GM12878 (cell line): ENCODE measurements around the gene MCRIP2. TPM values are rescaled to one million over a fixed set of nuclear protein-coding genes. Genes with fewer than 3 reads are reported as not detected.
A peak's percentile ranks its signal among the peaks of the same experiment; 100 is the strongest.

ENCODE experiments used
- ATAC-seq: fragments of 200-7000 bp; cut with Tn5 transposase; 3 replicates; pipeline ENCODE4 v1.9.1; 2020; ENCODE audit warnings: mild to moderate bottlenecking, moderate library complexity
- BruUV-seq: library from RNA; stranded (reverse); fragments of 400-500 nt; replicated peaks from 2 replicates; lab custom pipeline; 2021; lab: Mats Ljungman, UMichigan
- CTCF ChIA-PET: fragments of 300-600 bp; sonication (Branson Sonifier 250); formaldehyde crosslinking; extraction: SDS; loops from one replicate; lab custom pipeline; 2021; ENCODE audit warnings: inconsistent platforms; lab: Yijun Ruan, JAX
- POLR2A ChIA-PET: fragments of 350-600 bp; formaldehyde crosslinking; extraction: SDS; loops from one replicate; lab custom pipeline; 2021; ENCODE audit warnings: inconsistent platforms; lab: Charles Lee
- RAD21 ChIA-PET: fragments of 300-600 bp; sonication (Branson Sonifier 250); formaldehyde crosslinking; loops from one replicate; lab custom pipeline; 2023; ENCODE audit warnings: antibody characterized with exemption; ENCODE audit not compliant: unreplicated experiment; lab: Charles Lee
- SMC1A ChIA-PET: fragments of 300-600 bp; sonication (Branson Sonifier 250); formaldehyde crosslinking; loops from one replicate; lab custom pipeline; 2023; ENCODE audit not compliant: unreplicated experiment, uncharacterized antibody; lab: Charles Lee
- DNase-seq: peaks from one replicate; pipeline ENCODE4 v3.0.0-alpha.2; 2011; ENCODE audit warnings: low read depth, low spot score
- FAIRE-seq: peaks from 3 replicates; lab custom pipeline; 2011; peaks lifted over from hg19 to GRCh38; lab: Jason Lieb, UNC
- H2AFZ ChIP-seq: 2 replicates; pipeline ENCODE4 v1.6.0; 2011; ENCODE audit warnings: low read depth, low read length, control low read depth; ENCODE audit not compliant: control insufficient read depth
- H3K27ac ChIP-seq: 2 replicates; pipeline ENCODE4 v1.5.1; 2011; ENCODE audit warnings: control low read depth; ENCODE audit not compliant: control insufficient read depth, insufficient read depth
- H3K27me3 ChIP-seq, 2 experiments: replicated peaks in 1 of 2; 2 replicates each; pipeline versions ENCODE4 v1.6.0 to v1.6.1; 2011; ENCODE audit warnings: low read length in 1 of 2; ENCODE audit not compliant: control insufficient read depth in 2 of 2, insufficient read depth in 2 of 2
- H3K36me3 ChIP-seq, 2 experiments: 2 replicates each; pipeline ENCODE4 v1.5.1; 2011; ENCODE audit warnings: low read length in 1 of 2; ENCODE audit not compliant: control insufficient read depth in 2 of 2, insufficient read depth in 2 of 2
- H3K4me1 ChIP-seq: 2 replicates; pipeline ENCODE4 v1.6.1; 2011; ENCODE audit warnings: mild to moderate bottlenecking, low read length, moderate library complexity, mixed read lengths; ENCODE audit not compliant: control insufficient read depth, insufficient read depth
- H3K4me2 ChIP-seq: 2 replicates; pipeline ENCODE4 v1.6.0; 2011; ENCODE audit warnings: control low read depth; ENCODE audit not compliant: control insufficient read depth, insufficient read depth
- H3K4me3 ChIP-seq: fragments of 200-600 bp; sonication (generic); 2 replicates; pipeline ENCODE4 v1.5.1; 2016
- H3K79me2 ChIP-seq: 2 replicates; pipeline ENCODE4 v1.6.0; 2011; ENCODE audit warnings: low read length; ENCODE audit not compliant: control insufficient read depth, insufficient read depth
- H3K9ac ChIP-seq: 2 replicates; pipeline ENCODE4 v1.8.0; 2011; ENCODE audit warnings: low read length, control low read depth, mixed read lengths; ENCODE audit not compliant: control insufficient read depth, insufficient read depth
- H3K9me3 ChIP-seq: replicated peaks from 3 replicates; pipeline ENCODE4 v1.5.1; 2011; ENCODE audit warnings: mild to moderate bottlenecking, low read length; ENCODE audit not compliant: control insufficient read depth, insufficient read depth
- H4K20me1 ChIP-seq: 2 replicates; pipeline ENCODE4 v1.6.0; 2011; ENCODE audit not compliant: control insufficient read depth, insufficient read depth
- BACH1 ChIP-seq: fragments of 450-650 bp; IDR thresholded peaks from 2 replicates; pipeline ENCODE4 v1.6.1; 2017; ENCODE audit warnings: mild to moderate bottlenecking, borderline replicate concordance
- IKZF1 ChIP-seq: fragments of 450-650 bp; conservative IDR thresholded peaks from 2 replicates; pipeline ENCODE4 v1.6.1; 2017; ENCODE audit warnings: antibody characterized with exemption, mild to moderate bottlenecking
- LARP7 ChIP-seq: fragments of 450-650 bp; IDR thresholded peaks from 2 replicates; pipeline ENCODE4 v1.6.1; 2017; ENCODE audit warnings: mild to moderate bottlenecking
- WGBS: methylation state at CpG from one replicate; pipeline ENCODE4 v1.1.6; 2016; ENCODE audit warnings: low lambda C conversion rate; ENCODE audit not compliant: insufficient replicate concordance, insufficient coverage; ENCODE audit errors: missing lambda C conversion rate; 5-methylcytosine and 5-hydroxymethylcytosine counted together
- in situ Hi-C: fragments of 300-500 bp; cut with MboI; formaldehyde crosslinking; loops from 9 replicates; pipeline ENCODE4 v1.14.3; 2018; ENCODE audit warnings: mixed read lengths
- intact Hi-C: fragments of 100-400 bp; cut with micrococcal nuclease; formaldehyde crosslinking; loops from one replicate; pipeline ENCODE4 v1.14.2; 2022; ENCODE audit not compliant: unreplicated experiment
- polyA plus RNA-seq, 11 experiments: library from polyadenylated mRNA; depleted of rRNA in 4 of 11; unstranded in 6 of 11; stranded (reverse) in 5 of 11; fragments of >200 nt; fragmentation: Nextera tagmentation in 4 of 11; fragmentation: Illumina TruSeq in 1 of 11; extraction: Ambion mirVana in 4 of 11; extraction: Trizol in 1 of 11; gene quantifications; 1 replicate in 1 of 11; 2 replicates in 10 of 11; pipeline versions ENCODE4 v1.2.1 to v1.2.3, GENCODE V29; 2011 to 2016; ENCODE audit warnings: inconsistent platforms in 2 of 11, missing spikeins in 2 of 11, low read depth in 1 of 11
- total RNA-seq, 4 experiments: library from RNA; depleted of rRNA in 3 of 4; stranded (reverse); fragments of >200 nt in 3 of 4; fragmentation: Illumina TruSeq in 1 of 4; extraction: Trizol in 1 of 4; gene quantifications; 2 replicates each; pipeline versions ENCODE4 v1.2.1 to v1.2.3, GENCODE V29; 2013 to 2021
- TF ChIP-seq, protein P1 (sequence below), 3 experiments: IDR thresholded peaks in 2 of 3; conservative IDR thresholded peaks in 1 of 3; 2 replicates each; pipeline ENCODE4 v1.5.1; 2011; ENCODE audit warnings: low read depth in 3 of 3, low read length in 3 of 3, mild to moderate bottlenecking in 3 of 3, control low read depth in 2 of 3, moderate library complexity in 2 of 3, inconsistent platforms in 1 of 3, mixed read lengths in 1 of 3; ENCODE audit not compliant: control insufficient read depth in 2 of 3, insufficient read depth in 1 of 3; ENCODE audit errors: extremely low read depth in 1 of 3

Gene MCRIP2
- total and polyA plus RNA-seq, 10 of the 15 experiments (the other 5 are each of a cell fraction or from before 2014, with no cell fraction given), result 0.19 to 93.1 (median 57.9) TPM

DNA sequence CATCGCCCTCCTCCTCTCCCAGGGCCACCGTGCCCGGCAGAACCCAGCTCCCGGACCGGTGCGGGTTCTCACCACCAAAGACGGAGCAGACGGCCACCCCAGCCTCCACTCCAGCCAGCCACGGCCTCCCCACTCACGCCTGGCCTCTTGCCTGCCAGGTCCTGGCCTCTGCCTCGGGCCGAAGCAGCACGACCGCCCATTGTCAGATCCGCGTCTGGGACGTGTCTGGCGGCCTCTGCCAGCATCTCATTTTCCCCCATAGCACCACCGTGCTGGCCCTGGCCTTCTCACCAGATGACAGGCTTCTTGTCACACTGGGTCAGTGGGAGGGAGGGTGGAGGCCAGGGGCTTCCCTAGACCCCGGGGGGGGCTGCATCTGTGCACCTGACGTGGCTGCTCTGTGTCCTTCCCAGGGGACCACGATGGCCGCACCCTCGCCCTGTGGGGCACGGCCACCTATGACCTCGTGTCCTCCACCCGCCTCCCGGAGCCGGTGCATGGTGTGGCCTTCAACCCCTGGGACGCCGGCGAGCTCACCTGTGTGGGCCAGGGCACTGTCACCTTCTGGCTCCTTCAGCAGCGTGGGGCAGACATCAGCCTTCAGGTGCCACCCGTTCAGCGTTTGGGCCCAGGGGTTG lies 19.7 kb downstream of the MCRIP2 start:
- H2AFZ ChIP-seq, result peak overlapping the region; percentile 60
- no peak for DNase-seq
- no peaks in the 10 kb centered on the region for H3K9me3 ChIP-seq
- H3K27me3 ChIP-seq, result no peaks in the 10 kb centered on the region
- peak overlapping the region; percentile 33; the same call in 1 of the 2 replicates for H3K4me2 ChIP-seq
- ChIA-PET CTCF (interaction anchor here (0.9 to 2.0 kb wide), 3 partner anchors 13 to 25 kb away, joined by 3 to 7 read pairs (median 4); partner anchors contain the start of gene METTL26), POLR2A (no interaction called here), SMC1A (interaction anchor here (0.9 kb wide), 1 partner anchor 59 kb away, joined by 4 read pairs; the partner anchor contains the start of gene ANTKMT), RAD21 (interaction anchor here (1.0 kb wide), 1 partner anchor 13 kb away, joined by 7 read pairs; no protein-coding TSS in a partner anchor)
- peaks cover 3% of the 10 kb centered on the region; the same call in 1 of the 2 replicates for H3K4me1 ChIP-seq
- no peak overlapping the region for H3K27ac ChIP-seq
- intact Hi-C loops, result loop anchor here (10.0 kb wide), 1 partner anchor 267 kb away; the partner anchor contains the start of gene NME4
- no peak for TF ChIP-seq BACH1
- TF ChIP-seq, protein P1, sequence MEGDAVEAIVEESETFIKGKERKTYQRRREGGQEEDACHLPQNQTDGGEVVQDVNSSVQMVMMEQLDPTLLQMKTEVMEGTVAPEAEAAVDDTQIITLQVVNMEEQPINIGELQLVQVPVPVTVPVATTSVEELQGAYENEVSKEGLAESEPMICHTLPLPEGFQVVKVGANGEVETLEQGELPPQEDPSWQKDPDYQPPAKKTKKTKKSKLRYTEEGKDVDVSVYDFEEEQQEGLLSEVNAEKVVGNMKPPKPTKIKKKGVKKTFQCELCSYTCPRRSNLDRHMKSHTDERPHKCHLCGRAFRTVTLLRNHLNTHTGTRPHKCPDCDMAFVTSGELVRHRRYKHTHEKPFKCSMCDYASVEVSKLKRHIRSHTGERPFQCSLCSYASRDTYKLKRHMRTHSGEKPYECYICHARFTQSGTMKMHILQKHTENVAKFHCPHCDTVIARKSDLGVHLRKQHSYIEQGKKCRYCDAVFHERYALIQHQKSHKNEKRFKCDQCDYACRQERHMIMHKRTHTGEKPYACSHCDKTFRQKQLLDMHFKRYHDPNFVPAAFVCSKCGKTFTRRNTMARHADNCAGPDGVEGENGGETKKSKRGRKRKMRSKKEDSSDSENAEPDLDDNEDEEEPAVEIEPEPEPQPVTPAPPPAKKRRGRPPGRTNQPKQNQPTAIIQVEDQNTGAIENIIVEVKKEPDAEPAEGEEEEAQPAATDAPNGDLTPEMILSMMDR (IDR thresholded peaks at IDR 0.05 in 2 of 3, conservative IDR thresholded peaks at IDR 0.05 in 1 of 3; ENCODE audit: control insufficient read depth in 2 of 3, extremely low read depth in 1 of 3, insufficient read depth in 1 of 3, low read depth in 3 of 3, low read length in 3 of 3), result 0 out of 6 replicates have a peak, but pooled peaks of 1 of the 3 experiments have one; percentile 12
- TF ChIP-seq IKZF1, result 0 out of 2 replicates have a peak, but pooled peaks have one; percentile 8
- TF ChIP-seq LARP7, result peak; percentile 41; the same call in 1 of the 2 replicates
- H3K79me2 ChIP-seq, result no peaks in the 10 kb centered on the region
- ATAC-seq, result no peak
- H3K9ac ChIP-seq, result no peak overlapping the region
- WGBS, result 90% methylated on average over 29 of the region's 35 CpGs
- H3K4me3 ChIP-seq, result no peak overlapping the region
- FAIRE-seq, result no peak
- no TSS peak for BruUV-seq
- H3K36me3 ChIP-seq, result no peaks in the 10 kb centered on the region; a peak in 2 of 4 replicates
- in situ Hi-C loops, result loop anchor here (10.0 kb wide), 1 partner anchor 267 kb away; the partner anchor contains the start of gene NME4
- no peaks in the 10 kb centered on the region for H4K20me1 ChIP-seq
